Urinary bladder (tissue), 4 donors: ENCODE measurements around the gene ANAPC1. TPM values are rescaled to one million over a fixed set of nuclear protein-coding genes. Genes with fewer than 3 reads are reported as not detected.
"Not testable (repeated sequence)": the region's sequence is repeated elsewhere in the genome, so short reads cannot be mapped to it uniquely, and the experiment has no call there.

Experiments
- DNase-seq: peaks from one replicate; pipeline ENCODE4 v3.0.0-alpha.2; 2015; ENCODE audit errors: extremely low spot score
- H3K27ac ChIP-seq: one replicate; pipeline ENCODE4 v1.5.1; 2013; ENCODE audit warnings: low read depth, mild to moderate bottlenecking, moderate library complexity
- H3K36me3 ChIP-seq: one replicate; pipeline ENCODE4 v1.6.1; 2013; ENCODE audit warnings: mild to moderate bottlenecking, moderate library complexity; ENCODE audit not compliant: insufficient read depth
- H3K4me1 ChIP-seq: one replicate; pipeline ENCODE4 v1.6.1; 2013; ENCODE audit warnings: mild to moderate bottlenecking, moderate library complexity; ENCODE audit not compliant: insufficient read depth
- H3K4me3 ChIP-seq: one replicate; pipeline ENCODE4 v1.5.1; 2013; ENCODE audit warnings: low read depth, low read length
- WGBS: extraction: QIAGEN DNeasy Blood & Tissue Kit; methylation state at CpG from one replicate; pipeline ENCODE4 v1.1.7; 2013; 5-methylcytosine and 5-hydroxymethylcytosine counted together
- polyA plus RNA-seq: library from polyadenylated mRNA; stranded (reverse); fragments of 200-250 nt; gene quantifications from one replicate; pipeline ENCODE4 v1.2.3, GENCODE V29; 2013
- total RNA-seq: library from RNA; depleted of rRNA; stranded (reverse); fragments of >200 nt; gene quantifications from one replicate; pipeline ENCODE4 v1.2.3, GENCODE V29; 2014
- donor health status: healthy with polysubstance abuse.
- donor health status: healthy.

ANAPC1 gene
- total and polyA plus RNA-seq, 2 donors: 12.4 to 71.1 TPM

DNA sequence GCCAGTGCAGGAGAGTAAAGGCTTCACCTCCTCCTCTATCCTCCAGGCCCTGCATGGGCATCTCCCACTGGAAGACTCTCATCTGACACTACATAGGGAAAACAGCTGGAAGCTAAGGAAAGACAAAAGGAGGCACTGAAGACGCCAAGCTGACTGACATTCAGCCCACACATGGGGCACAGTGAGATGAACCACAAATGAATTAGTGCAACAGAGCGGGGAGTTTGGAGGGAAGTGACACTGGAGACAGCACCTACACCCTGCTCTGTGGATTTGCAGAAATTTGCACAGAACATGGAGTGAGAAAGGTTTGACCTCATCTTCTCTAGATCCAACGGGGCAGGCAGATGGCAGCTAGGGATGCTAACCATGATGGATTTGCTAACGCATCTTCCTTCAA lies 119.8 kb downstream of the ANAPC1 start:
- not testable (repeated sequence) for DNase-seq, H3K4me1 ChIP-seq, H3K27ac ChIP-seq, H3K4me3 ChIP-seq, H3K36me3 ChIP-seq
- WGBS: 96% methylated on average over 4 of the region's 4 CpGs

DNA sequence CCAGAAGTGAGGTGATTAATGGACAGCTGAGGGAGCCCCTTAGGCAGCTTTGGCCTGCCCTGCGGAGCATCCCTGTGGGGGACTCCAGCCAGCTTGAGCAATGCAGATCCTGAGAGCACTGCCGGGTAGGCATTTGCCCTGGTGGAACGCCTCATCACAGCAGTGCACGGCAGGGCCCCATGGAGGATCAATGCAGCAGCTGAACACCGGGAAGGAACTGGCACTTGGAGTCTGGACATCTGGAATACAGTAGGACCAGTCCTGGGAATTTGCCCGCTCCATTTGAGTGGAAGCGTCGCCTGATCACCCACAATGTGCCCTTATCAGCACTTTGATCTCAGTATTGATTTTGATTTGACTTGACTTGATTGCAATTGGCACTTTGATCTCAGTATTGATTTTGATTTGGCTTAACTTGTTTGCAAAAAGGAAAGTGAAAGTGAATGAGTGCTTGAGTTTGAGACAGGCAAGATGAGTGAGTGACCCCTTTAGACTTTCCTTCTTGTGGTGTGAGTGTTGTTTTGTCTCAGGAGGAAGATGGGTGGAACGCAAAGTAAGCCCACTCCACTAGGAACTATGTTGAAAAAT lies 123.2 kb downstream of the ANAPC1 start:
- not testable (repeated sequence) for DNase-seq, H3K36me3 ChIP-seq, H3K27ac ChIP-seq, H3K4me1 ChIP-seq, H3K4me3 ChIP-seq
- WGBS: 99% methylated on average over 9 of the region's 9 CpGs

DNA sequence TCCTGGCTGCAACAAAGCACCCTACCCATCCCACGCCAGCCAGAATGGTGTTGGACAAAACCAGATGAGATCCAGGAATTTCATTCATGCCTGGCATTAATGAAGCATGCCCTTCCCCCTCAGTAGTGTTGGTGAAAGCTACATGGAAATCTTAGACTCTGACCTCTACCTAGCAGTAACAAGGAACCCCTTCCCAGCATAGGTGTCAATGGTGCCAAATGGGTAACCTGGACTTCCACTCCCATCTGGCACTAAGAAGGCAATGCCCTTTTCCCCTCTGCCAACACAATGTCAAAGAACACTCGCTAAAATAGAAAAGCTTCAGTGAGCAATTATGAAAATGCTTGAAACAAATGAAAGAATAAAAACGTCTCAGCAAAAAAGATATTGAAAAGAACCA lies 131.5 kb downstream of the ANAPC1 start:
- WGBS: 93% methylated on average over 2 of the region's 3 CpGs

DNA sequence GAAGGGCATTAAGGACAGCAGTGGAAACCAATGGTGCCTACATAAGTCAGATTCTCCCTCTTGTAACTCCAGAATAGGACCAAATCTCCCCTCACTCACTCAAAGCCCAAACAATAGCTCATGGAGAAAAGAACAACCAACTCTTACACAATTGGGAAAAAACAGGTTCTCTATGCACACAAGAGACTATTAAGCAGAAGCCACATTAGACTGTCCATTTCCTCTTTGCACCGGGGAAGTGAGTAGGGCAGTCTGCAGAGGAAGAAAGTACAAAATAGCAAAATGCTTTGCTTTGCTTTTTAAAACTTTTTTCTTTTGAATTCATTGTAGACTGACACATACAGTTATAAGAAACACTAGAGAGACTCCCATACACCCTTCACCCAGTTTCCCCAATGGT lies 133.4 kb downstream of the ANAPC1 start:
- H3K36me3 ChIP-seq, H3K4me1 ChIP-seq, DNase-seq, H3K4me3 ChIP-seq, H3K27ac ChIP-seq: not testable (repeated sequence)
- WGBS: 69% methylated on average over 1 of the region's 1 CpG

More for the DNA sequence above, 131.5 kb downstream of the ANAPC1 start:
- not testable (repeated sequence) for H3K4me3 ChIP-seq, DNase-seq, H3K36me3 ChIP-seq, H3K4me1 ChIP-seq, H3K27ac ChIP-seq

DNA sequence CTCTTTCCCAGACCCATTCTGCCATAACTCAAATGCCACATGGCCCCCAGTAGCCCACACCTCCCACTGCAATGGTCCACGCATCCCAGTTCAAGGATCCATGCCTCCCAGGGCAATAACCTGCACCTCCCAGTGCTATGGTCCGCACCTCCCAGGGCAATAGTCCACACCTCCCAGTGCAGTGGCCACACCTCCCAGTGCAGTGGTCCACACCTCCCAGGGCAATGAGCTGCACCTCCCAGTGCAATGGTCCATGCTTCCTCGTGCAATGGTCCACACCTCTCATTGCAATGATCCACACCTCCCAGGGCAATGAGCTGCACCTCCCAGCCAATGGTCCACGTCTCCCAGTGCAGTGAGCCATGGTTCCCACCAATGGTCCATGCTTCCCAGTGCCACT lies 135.6 kb downstream of the ANAPC1 start:
- H3K36me3 ChIP-seq, H3K27ac ChIP-seq, H3K4me1 ChIP-seq, DNase-seq, H3K4me3 ChIP-seq: not testable (repeated sequence)
- WGBS: 97% methylated on average over 2 of the region's 4 CpGs

DNA sequence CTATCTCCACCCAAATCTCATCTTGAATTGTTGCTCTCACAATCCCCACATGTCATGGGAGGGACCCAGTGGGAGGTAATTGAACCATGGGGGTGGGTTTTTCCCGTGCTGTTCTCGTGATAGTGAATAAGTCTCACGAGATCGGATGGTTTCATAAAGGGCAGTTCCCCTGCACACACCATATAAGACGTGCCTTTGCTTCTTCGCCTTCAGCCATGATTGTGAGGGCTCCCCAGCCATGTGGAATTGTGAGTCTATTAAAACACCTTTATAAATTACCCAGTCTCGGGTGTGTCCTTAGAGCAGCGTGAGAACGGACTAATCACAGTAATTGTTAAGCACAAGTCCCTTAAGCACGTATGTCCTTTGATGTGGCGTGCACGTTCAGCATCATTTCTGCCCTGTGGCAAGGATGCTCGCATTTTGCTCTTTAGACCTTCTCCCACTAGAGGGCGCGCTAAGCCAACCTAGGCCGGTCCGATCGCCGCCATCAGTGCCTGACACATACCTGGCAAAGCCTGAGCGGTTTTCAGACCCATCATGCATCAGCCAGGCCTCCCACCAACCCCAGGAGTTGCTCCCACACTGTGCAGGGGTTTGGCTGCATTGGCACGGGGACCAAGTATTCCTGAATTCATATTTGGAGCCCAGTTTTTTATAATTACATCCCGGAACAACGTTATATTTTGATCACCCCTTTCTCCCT lies 136.4 kb downstream of the ANAPC1 start:
- not testable (repeated sequence) for H3K4me3 ChIP-seq, H3K36me3 ChIP-seq, H3K27ac ChIP-seq, DNase-seq, H3K4me1 ChIP-seq
- WGBS: 25% methylated on average over 20 of the region's 23 CpGs

DNA sequence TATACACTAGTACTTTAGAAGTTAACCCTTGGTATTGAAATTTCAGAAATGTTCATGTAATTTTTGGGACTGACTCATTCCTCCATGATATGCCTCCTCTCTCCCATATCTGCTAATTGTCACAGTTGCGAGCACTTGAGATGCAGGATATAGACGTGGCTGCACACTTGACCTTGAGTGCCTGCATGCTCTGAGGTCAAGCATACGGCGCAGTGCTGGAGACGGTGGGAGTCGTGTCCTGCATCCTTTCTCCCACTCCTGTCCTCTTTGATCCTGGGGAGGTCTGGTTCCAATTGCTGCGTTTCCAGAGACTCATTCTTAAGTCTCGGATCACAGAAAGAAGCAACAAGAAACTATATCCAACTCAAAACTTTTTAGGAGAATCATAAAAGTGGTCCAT lies 139.2 kb downstream of the ANAPC1 start:
- not testable (repeated sequence) for H3K36me3 ChIP-seq, H3K4me1 ChIP-seq, H3K27ac ChIP-seq, DNase-seq, H3K4me3 ChIP-seq
- 74% methylated on average over 8 of the region's 8 CpGs for WGBS

DNA sequence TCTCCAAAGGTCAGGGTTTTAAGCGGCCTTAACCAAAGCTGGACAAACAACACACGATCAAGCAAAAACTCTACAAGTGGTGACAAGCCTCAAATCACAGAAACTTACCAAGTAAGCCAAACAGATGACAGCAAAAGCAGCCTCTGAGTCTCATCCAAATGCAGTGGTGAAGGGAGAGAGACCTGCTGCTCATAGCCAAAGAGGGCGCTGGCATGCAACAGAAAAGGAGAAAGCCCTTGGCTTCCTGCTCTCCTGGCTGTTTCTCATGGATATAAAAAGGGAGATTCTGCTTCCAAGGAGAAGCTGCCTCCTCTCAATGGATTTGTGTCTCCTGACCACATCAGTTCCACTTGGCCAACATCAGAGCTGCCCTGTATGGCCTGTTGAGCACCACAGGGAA lies 142.5 kb downstream of the ANAPC1 start:
- 63% methylated on average over 2 of the region's 3 CpGs for WGBS
- H3K36me3 ChIP-seq, DNase-seq, H3K4me1 ChIP-seq, H3K27ac ChIP-seq, H3K4me3 ChIP-seq: not testable (repeated sequence)

DNA sequence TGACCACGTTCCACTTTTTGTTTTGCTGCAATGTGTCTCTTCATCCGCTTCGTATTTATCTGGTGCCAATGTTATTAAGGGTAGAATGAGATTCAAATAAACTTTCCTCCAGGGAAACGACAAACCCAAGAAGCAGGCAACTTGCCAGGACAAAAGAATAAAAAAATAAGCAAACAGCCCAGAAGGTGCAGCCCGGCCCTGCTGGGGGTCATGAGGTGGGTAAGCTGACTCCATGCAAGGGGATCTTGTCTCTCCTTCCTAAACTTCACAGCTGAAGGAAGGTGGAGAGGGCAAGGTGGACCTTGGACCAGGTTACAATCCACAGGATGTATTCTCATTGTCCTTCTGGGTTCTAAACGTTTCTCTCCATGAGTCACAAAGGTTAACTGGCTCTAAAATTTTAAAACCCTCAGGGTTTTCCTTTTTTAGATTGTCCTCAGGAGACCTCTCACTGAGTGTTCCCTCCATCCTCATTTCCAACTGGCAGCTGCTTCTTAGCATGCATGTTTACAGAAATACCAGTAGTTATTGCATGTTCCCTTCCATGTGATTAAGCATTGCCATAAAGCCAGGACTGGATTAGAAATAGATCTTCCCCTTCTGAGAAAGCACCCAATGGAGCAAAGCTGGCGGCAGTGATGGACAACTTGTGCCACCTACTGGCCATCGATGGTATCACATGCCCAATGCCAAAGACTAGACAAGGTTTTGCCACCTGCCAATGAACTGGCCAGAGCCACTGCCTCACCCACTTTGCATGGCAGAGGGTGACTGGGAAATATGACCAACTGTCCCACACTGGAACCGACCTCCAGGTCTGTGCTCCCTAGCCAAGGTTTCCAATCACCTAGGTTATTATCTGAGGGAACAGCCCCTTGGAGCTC lies 147.9 kb downstream of the ANAPC1 start:
- H3K4me1 ChIP-seq, H3K27ac ChIP-seq, DNase-seq, H3K4me3 ChIP-seq, H3K36me3 ChIP-seq: not testable (repeated sequence)
- 19% methylated on average over 7 of the region's 9 CpGs for WGBS

DNA sequence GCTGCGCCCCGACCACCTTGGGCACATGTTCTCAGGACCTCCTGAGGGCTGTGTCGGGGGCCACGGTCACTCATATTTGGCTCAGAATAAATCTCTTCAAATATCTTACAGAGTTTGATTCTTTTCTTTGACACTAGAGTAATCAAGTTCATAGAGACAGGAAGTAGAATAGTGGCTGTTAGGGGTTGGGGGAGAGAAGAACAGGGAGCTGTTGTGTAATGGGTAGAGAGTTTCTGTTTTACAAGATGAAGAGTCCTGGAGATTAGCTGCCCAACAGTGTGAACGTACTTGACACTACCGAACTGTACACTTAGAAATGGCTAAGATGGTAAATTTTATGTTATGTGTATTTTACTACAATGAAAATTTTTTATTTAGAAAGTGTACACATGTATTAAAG lies 148.6 kb downstream of the ANAPC1 start:
- not testable (repeated sequence) for H3K27ac ChIP-seq, DNase-seq
- WGBS: 94% methylated on average over 4 of the region's 6 CpGs

DNA sequence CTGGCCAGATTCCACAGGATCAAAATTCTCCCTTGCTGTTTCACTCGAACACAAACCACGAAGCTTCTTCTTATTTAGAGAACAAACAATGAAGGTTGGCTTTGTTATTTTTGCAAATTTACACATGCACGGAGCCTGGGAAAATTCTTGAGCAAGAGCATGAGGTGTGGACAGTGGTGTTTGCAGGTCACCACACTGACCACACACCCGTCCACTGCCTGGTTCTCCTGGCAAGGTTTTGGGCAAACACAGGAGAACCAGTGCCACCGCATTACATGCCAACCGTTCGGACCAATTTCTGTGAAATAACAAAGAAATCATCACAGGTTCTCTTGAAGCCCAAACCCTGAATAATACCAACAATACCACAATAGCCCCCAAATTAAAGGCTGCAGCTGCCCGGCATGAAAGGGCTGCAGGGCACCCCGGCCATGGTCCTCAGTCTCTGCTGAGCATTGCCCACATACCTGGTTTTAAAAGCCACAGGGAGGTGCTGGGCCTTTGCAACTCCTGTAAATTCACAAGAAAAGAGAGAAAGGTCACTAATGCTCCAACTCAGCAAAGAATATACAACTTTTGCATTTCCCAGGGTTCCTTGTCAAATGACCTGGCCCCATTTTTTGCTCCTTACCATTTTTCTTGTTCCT lies 154.1 kb downstream of the ANAPC1 start:
- not testable (repeated sequence) for H3K4me1 ChIP-seq, H3K27ac ChIP-seq

More for the DNA sequence above, 148.6 kb downstream of the ANAPC1 start:
- H3K4me1 ChIP-seq, H3K36me3 ChIP-seq, H3K4me3 ChIP-seq: not testable (repeated sequence)

DNA sequence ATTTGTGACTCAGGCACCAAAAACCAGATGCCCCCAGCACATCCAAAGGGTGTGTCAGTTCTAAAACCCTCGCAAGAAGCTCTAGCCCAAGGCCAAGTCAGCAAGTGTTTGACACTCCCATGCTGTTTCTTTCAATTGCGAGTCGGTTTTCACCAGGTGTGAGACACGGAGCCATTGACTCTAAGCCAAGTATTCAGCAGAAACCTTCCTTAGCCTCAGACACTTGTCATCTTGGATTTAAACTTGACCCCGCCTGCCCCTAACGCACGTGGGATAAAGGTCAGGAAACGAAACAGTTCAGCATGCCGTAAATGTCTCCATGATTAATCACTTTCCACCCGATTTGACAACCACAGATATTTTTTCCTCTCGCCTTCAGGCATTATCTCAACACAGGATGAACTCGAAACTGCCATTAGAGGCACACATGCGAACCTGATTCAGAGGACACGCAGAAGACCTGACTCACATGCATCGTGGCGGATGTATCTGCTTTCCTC lies 156.3 kb downstream of the ANAPC1 start:
- H3K4me1 ChIP-seq, DNase-seq: not testable (repeated sequence)
- 58% methylated on average over 9 of the region's 16 CpGs for WGBS

More for the DNA sequence above, 154.1 kb downstream of the ANAPC1 start:
- H3K4me3 ChIP-seq, DNase-seq, H3K36me3 ChIP-seq: not testable (repeated sequence)
- WGBS: 98% methylated on average over 3 of the region's 9 CpGs

DNA sequence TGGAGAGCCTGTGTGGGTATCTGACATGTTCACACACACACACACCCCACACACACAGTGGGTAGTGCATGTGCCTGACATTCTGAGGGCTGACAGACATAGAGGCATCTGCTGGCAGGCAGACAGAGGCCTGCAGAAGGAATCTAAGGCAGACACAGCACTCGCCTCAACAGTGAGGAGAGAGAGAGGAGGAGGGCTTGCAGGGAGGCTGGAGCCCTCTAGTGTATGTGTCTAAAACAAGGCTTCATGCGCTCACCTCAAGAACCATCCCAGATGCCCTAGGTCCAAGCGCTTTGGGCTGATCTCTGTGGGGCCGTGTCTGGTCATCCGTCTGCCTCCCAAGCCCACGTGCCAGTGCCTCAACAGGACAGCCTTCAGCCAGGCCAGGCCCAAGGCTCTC lies 158.3 kb downstream of the ANAPC1 start:
- 83% methylated on average over 4 of the region's 6 CpGs for WGBS
- H3K4me3 ChIP-seq, DNase-seq, H3K27ac ChIP-seq, H3K4me1 ChIP-seq, H3K36me3 ChIP-seq: not testable (repeated sequence)

More for the DNA sequence above, 156.3 kb downstream of the ANAPC1 start:
- H3K27ac ChIP-seq, H3K4me3 ChIP-seq, H3K36me3 ChIP-seq: not testable (repeated sequence)
